Smooth muscle cell (in vitro differentiated cells): ENCODE results near the gene ATP5F1D. TPM values are rescaled to one million over a fixed set of nuclear protein-coding genes. Genes with fewer than 3 reads are reported as not detected.

Experiments
- DNase-seq: peaks from one replicate; lab custom pipeline; 2025; ENCODE audit not compliant: unreplicated experiment; lab: John Stamatoyannopoulos, UW
- H2AFZ ChIP-seq: fragments of 200-600 bp; sonication (generic); 2 replicates; pipeline ENCODE4 v1.6.0; 2016; ENCODE audit warnings: antibody characterized with exemption, low read depth, mild to moderate bottlenecking
- H3F3A ChIP-seq: fragments of 200-600 bp; sonication (generic); 2 replicates; pipeline ENCODE4 v1.6.0; 2017; ENCODE audit warnings: antibody characterized with exemption, low read depth
- H3K27ac ChIP-seq: fragments of 200-600 bp; sonication (generic); 2 replicates; pipeline ENCODE4 v1.5.1; 2016; ENCODE audit warnings: low read depth, mild to moderate bottlenecking
- H3K27me3 ChIP-seq: fragments of 200-600 bp; sonication (generic); 2 replicates; pipeline ENCODE4 v1.6.1; 2016; ENCODE audit warnings: low read depth, mild to moderate bottlenecking
- H3K36me3 ChIP-seq: fragments of 200-600 bp; sonication (generic); 2 replicates; pipeline ENCODE4 v1.5.1; 2016; ENCODE audit warnings: low read depth
- H3K4me1 ChIP-seq: fragments of 200-600 bp; sonication (generic); 2 replicates; pipeline ENCODE4 v1.5.1; 2016; ENCODE audit warnings: low read depth
- H3K4me2 ChIP-seq: fragments of 200-600 bp; sonication (generic); 2 replicates; pipeline ENCODE4 v1.6.0; 2016; ENCODE audit warnings: mild to moderate bottlenecking
- H3K4me3 ChIP-seq: fragments of 200-600 bp; sonication (generic); 2 replicates; pipeline ENCODE4 v1.5.1; 2016; ENCODE audit warnings: mild to moderate bottlenecking
- H3K79me2 ChIP-seq: fragments of 200-600 bp; sonication (generic); 2 replicates; pipeline ENCODE4 v1.6.0; 2016; ENCODE audit warnings: low read depth, mild to moderate bottlenecking
- H3K9ac ChIP-seq: fragments of 200-600 bp; sonication (generic); 2 replicates; pipeline ENCODE4 v1.6.0; 2016; ENCODE audit warnings: low read depth
- H3K9me3 ChIP-seq: fragments of 200-600 bp; sonication (generic); replicated peaks from 2 replicates; pipeline ENCODE4 v1.5.1; 2016; ENCODE audit warnings: low read depth
- H4K20me1 ChIP-seq: fragments of 200-600 bp; sonication (generic); 2 replicates; pipeline ENCODE4 v1.6.0; 2016; ENCODE audit warnings: low read depth
- WGBS: methylation state at CpG from one replicate; pipeline ENCODE4 v1.1.7; 2016; ENCODE audit warnings: low lambda C conversion rate; 5-methylcytosine and 5-hydroxymethylcytosine counted together
- polyA plus RNA-seq: library from polyadenylated mRNA; unstranded; fragments of >200 nt; fragmentation: Nextera tagmentation; extraction: Ambion mirVana; gene quantifications from 2 replicates; pipeline ENCODE4 v1.2.1, GENCODE V29; 2016
- total RNA-seq: library from RNA; depleted of rRNA; stranded (reverse); fragments of >200 nt; gene quantifications from 2 replicates; pipeline ENCODE4 v1.2.3, GENCODE V29; 2014
- TF ChIP-seq, protein P1 (sequence below): fragments of 200-600 bp; sonication (generic); IDR thresholded peaks from 2 replicates; pipeline ENCODE4 v1.5.1; 2017; ENCODE audit warnings: borderline replicate concordance, mild to moderate bottlenecking, antibody characterized with exemption; ENCODE audit not compliant: insufficient read depth, poor library complexity, severe bottlenecking

The ATP5F1D gene
- total and polyA plus RNA-seq, 2 experiments from 2014 or later = 68.8 to 272 TPM

DNA sequence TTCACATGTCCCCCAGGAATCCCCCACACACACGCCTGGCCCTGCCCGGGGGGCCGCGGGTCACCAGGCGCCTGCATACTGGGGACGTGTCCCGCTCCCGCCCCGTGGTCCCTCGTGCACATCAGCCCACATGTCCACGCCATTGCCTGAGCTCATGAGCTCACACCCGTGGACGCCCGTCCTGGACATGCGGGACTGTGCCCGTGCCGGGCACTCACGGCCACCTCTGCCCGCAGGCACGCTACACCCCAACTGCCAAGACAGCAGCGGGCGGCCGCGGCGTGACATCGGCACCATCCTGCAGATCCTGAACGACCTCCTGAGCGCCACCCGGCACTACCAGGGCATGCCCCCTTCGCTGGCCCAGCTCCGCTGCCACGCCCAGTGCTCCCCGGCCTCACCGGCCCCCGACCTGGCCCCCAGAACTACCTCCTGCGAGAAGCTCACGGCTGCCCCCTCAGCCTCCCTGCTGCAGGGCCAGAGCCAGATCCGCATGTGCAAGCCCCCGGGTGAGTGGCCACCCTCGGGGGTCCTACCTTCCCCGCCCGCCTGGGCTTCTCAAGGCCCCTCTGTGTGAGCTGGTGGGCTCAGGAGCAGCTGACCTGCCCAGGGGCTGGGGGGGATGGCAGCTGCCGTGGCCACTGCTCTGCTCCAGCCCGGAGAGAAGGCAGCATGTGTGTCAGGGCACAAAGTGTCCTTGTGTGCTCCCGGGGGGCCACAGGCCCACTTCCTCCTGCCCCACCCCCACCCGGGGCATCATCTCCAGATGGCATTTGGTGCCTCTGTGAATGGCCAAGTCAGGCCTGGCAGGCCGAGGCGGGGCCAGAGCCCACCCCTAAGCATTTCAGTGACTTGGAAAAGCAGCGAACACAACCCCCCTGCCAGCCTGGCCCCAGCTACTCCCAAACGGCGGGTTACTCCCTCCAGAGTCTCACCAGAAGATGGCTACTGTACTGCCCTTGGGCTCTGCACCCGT, 13.9 kb downstream of the ATP5F1D start:
- 95% methylated on average over 47 of the region's 52 CpGs for WGBS
- no peak overlapping the region for H2AFZ ChIP-seq

DNA sequence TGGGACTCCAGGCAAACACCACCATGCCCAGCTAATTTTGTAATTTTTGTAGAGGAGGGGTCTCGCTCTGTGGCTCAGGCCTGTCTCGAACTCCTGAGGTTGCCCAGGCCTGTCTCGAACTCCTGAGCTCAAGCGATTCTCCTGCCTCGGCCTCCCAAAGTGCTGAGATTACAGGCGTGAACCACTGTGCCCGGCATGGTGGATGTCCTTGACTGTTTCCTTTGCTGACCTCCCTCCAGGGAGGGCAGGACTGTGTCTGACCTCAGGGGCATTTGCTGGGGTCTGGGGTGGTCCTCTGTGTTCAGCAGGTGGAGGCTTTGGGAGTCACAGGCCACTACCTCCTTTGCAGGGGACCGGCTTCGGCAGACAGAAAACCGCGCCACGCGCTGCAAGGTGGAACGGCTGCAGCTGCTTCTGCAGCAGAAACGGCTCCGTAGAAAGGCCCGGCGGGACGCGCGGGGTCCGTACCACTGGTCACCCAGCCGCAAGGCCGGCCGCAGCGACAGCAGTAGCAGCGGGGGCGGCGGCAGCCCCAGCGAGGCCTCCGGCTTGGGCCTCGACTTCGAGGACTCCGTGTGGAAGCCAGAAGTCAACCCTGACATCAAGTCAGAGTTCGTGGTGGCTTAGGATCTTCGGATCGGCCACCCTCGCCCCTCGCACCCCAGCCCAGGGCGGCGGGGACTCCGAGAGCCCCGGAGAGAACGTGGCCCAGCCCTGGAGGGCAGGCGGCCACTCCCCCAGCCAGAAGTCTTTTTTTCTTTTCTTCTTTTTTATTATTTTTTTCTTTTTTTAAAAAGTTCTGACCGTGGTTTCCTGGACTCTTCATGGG, 15.3 kb downstream of the ATP5F1D start:
- H3K27me3 ChIP-seq = no peaks in the 10 kb centered on the region
- H3F3A ChIP-seq = peaks cover 65% of the 10 kb centered on the region
- no peak for DNase-seq
- WGBS = 94% methylated on average over 45 of the region's 46 CpGs
- H3K4me2 ChIP-seq = no peak overlapping the region
- no peaks in the 10 kb centered on the region for H3K9me3 ChIP-seq
- H3K79me2 ChIP-seq = peaks cover 60% of the 10 kb centered on the region
- H4K20me1 ChIP-seq = peaks cover 79% of the 10 kb centered on the region
- H3K4me1 ChIP-seq = peaks cover 27% of the 10 kb centered on the region
- no peak overlapping the region for H3K4me3 ChIP-seq
- TF ChIP-seq, protein P1, sequence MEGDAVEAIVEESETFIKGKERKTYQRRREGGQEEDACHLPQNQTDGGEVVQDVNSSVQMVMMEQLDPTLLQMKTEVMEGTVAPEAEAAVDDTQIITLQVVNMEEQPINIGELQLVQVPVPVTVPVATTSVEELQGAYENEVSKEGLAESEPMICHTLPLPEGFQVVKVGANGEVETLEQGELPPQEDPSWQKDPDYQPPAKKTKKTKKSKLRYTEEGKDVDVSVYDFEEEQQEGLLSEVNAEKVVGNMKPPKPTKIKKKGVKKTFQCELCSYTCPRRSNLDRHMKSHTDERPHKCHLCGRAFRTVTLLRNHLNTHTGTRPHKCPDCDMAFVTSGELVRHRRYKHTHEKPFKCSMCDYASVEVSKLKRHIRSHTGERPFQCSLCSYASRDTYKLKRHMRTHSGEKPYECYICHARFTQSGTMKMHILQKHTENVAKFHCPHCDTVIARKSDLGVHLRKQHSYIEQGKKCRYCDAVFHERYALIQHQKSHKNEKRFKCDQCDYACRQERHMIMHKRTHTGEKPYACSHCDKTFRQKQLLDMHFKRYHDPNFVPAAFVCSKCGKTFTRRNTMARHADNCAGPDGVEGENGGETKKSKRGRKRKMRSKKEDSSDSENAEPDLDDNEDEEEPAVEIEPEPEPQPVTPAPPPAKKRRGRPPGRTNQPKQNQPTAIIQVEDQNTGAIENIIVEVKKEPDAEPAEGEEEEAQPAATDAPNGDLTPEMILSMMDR = no peak
- H3K36me3 ChIP-seq = no peaks in the 10 kb centered on the region
- H3K9ac ChIP-seq = no peak overlapping the region
- no peak overlapping the region for H2AFZ ChIP-seq
- peak overlapping the region; percentile 74 for H3K27ac ChIP-seq

More for the DNA sequence above, 13.9 kb downstream of the ATP5F1D start:
- Histone ChIP-seq H3K4me2 (no peak overlapping the region), H3K9me3 (no peaks in the 10 kb centered on the region), H3K79me2 (peaks cover 73% of the 10 kb centered on the region), H3K36me3 (no peaks in the 10 kb centered on the region), H3K27ac (peak overlapping the region; percentile 97), H3K4me1 (peaks cover 19% of the 10 kb centered on the region), H3K9ac (no peak overlapping the region), H4K20me1 (peaks cover 93% of the 10 kb centered on the region), H3K4me3 (no peak overlapping the region), H3K27me3 (no peaks in the 10 kb centered on the region), H3F3A (peaks cover 71% of the 10 kb centered on the region)
- DNase-seq = no peak
- TF ChIP-seq, protein P1 = no peak

DNA sequence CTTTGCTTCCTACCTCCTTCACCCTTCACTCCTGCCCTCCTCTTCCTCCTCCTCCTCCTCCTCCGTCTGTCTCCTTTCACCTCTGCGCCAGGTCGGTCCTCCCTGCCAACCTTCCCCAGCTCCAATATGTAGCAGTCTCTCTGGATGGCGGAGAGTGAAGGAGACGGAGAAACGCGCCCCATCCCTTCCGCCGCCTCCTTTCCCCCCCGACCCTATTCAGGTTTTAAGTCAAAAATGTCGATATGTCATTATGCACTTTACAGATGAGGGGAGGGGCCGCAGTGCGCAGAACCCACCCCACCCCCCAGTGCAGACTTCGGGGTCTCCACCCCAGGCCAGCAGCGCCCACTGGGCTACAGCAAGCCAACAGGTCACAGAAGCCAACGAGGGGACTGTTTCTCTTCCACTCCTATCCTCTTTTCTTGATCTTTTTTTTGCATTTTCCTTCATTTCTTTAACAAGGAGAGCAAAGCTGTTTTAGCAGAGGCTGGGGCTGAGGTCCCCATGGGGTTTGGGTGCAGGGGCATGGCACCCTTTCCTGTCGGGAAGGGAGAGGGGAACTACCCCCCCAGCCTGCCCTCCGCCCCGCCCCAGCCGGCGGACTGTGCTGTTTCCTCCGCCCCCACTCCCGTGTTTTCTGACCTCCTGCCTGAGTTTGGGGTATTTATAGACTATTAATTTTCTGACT, 16.1 kb downstream of the ATP5F1D start:
- H3K27me3 ChIP-seq = no peaks in the 10 kb centered on the region
- H3K4me3 ChIP-seq = no peak overlapping the region
- H3K9me3 ChIP-seq = no peaks in the 10 kb centered on the region
- H3K79me2 ChIP-seq = peaks cover 52% of the 10 kb centered on the region
- DNase-seq = no peak
- peaks cover 34% of the 10 kb centered on the region for H3K4me1 ChIP-seq
- H4K20me1 ChIP-seq = peaks cover 73% of the 10 kb centered on the region
- no peak overlapping the region for H3K4me2 ChIP-seq
- TF ChIP-seq, protein P1 = no peak
- H3K27ac ChIP-seq = peak overlapping the region; percentile 74
- no peaks in the 10 kb centered on the region for H3K36me3 ChIP-seq
- H3K9ac ChIP-seq = no peak overlapping the region
- no peak overlapping the region for H2AFZ ChIP-seq
- H3F3A ChIP-seq = peaks cover 71% of the 10 kb centered on the region
- WGBS = 88% methylated on average over 21 of the region's 23 CpGs
